GDM1 (cell line): ENCODE measurements around the gene RNASE7.
A peak's percentile ranks its signal among the peaks of the same experiment; 100 is the strongest.

Source experiments
- DNase-seq: peaks from one replicate; lab custom pipeline; 2025; lab: John Stamatoyannopoulos, UW

The RNASE7 gene

DNA sequence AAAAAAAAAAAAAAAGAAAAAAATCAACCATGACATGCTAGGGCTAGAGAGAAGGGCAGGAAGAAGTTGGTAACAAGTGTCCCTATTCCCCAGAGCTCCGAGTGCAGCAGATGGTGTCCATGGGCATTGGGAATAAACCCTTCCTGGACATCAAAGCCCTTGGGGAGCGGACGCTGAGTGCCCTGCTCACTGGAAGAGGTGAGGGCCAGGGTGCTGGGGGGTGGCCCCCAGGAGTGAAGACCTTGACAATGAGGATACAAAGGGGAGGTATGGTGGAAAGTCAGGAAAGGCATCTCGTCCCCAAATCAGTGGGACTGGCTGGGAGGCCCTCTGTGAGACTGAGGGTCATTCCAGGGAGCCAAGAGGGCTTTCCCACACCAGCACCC lies 44.7 kb downstream of the RNASE7 start:
- no peak for DNase-seq

DNA sequence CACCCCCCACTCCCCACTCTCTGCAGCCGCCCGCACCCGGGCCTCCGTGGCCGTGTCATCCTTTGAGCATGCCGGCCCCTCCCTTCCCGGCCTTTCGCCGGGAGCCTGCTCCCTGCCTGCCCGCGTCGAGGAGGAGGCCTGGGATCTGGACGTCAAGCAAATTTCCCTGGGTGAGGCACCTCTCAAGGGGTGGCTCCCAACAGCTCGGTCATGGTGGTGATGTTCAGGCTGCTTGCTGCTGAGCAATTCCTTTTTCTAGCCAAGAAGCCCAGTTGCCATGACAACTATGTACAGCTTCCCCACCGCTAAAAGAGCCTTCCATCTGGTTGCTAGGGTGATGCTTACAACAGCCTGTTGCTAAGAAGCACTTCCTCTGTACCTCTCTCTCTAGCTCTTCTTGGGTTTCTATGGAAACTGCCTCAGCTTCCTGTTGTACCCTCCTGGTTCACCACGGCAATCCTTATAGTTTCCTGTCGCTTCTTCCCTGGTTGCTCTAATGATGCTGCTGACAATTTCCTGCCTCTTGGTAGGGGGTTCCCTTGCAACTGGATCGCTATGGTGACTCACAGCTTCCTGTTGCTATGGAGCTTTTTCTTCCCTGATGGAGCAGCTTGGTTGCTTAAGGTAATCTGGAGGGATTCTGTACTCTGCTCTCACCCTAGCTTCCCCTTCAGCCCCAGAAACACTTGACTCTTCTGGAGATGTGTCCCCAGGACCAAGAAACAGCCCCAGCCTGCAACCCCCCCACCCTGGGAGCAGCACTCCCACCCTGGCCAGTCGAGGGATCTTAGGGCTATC lies 45.3 kb downstream of the RNASE7 start:
- DNase-seq: peak; percentile 84

DNA sequence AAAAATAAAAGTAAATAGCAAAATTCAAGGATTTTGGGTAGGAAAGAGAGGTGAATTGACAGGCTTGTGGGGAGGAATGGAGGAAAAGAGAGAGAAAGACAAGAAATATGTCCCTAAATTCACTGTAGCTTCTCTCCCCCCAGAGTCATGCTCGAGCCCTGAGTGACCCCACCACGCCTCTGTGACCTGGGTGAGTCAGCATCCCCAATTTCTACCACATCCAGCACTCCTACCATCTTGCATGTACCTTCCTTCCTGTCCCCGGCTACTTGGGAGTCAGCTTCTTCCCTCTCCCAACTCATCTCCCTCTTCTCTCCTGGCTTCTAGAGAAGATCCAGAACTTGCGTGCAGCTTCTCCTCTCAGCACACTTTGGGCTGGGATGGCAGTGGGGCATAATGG lies 46.5 kb downstream of the RNASE7 start:
- DNase-seq: no peak

DNA sequence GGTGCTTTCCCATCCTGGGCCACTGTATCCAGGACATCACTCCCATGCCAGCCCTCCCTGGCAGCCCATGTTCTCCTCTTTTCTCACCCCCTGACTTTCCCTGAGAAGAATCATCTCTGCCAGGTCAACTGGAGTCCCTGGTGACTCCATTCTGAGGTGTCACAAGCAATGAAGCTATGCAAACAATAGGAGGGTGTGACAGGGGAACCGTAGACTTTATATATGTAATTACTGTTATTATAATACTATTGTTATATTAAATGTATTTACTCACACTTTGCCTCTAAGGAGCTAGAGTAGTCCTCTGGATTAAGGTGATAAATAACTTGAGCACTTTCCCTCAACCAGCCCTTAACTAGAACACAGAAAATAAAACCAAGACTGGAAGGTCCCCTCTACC lies 47.1 kb downstream of the RNASE7 start:
- no peak for DNase-seq

DNA sequence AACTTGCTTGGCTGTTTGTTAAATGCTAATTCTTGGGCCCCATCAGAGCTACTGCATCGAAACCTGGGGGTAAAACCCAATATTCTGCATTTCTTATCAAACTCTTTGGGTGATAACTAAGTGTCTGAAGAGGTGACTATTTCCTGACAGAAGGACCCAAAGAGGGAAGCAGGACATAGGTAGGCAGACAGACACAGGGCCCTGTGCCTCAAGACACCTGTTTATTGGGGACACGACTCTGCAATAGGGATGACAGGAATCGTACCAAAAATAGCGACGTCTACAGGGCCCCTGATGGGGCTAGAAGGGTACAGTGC lies 47.7 kb downstream of the RNASE7 start:
- no peak for DNase-seq

DNA sequence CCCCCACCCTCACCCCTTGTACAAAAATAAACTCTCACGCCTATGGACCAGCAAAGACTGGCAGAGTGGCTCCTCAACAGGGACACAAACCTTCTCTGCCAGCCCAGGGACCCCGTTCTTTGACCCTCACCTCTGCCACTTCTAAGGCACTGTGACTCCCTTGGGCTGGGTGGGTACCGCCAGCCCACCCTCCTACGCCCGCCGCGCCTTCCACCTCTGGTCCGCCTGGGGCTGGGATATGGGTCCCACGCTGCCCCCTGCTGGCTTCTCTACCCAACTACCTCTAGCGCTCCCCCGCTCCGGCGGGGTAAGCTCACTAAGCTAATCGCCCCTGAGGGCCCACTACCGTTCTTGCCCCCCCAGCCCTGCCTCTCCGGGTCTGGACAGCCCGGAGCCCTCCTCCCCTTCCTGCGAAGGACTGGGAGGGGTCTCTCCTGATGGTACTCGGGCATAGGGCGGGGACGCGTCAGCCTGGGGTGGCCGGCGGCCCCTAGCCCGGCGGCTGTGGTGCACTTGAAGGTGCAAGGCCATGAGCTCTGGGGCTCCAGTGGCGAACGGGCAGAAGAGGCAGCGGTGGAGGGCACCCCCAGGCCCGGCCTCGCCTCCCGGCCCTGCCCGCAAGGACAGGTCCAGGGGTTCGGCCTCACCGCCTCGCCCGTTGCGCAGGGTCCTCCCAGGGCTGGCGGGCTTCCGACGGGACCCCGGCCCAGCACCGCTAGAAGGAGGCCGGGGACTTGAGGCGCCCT lies 48.2 kb downstream of the RNASE7 start:
- peak; percentile 17 for DNase-seq

DNA sequence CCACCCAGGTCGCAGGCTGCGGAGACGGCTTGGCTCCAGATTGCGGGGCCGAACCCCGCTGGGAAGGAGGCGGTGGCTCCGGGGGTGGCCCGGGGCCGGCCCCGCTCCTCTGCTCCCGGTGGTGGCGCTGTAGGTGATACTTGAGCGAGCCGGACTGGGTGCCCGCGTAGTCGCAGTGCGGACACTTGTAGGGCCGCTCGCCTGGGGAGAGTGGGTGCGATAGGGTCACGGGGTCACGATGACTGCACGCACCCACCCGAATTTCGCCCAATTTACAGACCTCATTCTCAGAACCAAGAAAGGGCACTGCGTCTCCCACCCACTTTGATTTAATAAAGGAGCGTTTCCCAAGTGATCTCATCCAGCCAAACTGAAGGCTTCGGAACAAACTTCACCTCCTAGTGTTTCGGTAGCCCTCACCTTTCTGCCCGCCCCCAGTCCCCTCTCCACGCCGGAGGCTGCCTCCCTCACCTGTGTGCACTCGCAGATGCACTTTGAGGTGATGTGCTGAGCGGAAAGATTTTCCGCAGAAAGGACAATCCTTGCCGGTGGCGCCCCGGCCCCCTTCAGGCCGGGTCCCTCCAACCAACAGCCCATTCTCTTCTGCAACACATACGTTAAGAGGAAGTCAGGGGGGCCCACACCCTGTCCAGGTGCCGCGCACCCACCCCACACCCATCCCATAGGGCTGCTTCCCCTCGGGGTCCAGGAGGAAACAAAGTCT lies 48.9 kb downstream of the RNASE7 start:
- DNase-seq: no peak

DNA sequence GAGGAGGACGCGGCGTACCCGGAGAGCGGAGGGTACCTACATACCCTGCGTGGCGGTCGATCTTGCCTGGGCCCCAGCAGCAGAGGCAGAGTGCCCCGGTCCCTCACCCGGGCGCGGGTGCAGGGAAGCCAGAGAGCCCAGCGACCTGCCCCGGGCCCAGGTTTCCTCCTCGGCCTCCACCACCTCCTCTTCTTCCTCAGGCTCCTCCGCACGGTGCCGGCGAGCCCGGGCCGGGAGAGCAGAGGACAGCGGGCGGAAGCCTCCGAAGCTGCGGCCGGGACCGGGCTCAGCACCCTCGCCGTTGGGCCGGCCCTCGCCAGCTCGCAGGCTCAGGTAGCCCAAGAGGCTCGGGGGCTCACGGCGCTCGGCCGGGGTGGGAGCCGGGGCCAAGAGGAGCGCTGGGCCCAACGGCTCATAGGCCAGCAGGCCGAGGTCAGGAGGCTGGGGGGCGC lies 49.7 kb downstream of the RNASE7 start:
- DNase-seq: no peak

DNA sequence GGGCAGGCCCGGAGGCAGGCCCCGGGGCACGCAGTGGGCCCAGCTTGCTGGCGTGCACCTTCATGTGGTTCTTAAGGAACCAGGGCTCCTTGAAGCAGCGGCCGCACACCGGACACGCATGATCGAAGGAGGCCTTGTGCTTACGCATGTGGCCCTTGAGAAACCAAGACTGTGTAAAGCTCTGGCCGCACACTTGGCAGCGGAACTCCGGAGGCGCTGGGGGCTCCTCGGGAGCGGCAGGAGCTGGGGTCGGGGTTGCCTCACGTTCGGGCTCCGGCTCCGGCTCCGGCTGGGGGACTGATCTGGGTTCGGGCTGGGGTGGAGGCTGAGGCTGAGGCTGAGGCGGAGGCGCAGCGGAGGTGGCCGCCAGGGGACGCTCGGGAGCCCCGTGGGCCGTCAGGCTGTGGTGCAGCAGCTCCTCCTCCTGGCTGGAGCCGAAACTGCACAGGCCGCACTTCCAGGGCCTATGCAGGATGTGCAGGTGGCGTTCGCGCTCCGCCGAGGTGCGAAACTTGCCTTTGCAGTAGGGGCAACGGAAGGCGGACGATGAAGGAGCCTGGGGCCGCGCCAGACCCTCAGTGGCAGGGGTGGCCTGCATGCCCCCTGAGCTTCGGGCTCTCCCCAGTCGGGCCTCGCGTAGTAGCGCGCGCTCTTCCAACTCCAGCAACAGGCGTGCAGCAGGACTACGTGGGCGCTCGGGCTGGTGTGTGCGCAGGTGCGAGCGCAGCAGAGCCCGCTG lies 50.3 kb downstream of the RNASE7 start:
- DNase-seq: peak; percentile 66

DNA sequence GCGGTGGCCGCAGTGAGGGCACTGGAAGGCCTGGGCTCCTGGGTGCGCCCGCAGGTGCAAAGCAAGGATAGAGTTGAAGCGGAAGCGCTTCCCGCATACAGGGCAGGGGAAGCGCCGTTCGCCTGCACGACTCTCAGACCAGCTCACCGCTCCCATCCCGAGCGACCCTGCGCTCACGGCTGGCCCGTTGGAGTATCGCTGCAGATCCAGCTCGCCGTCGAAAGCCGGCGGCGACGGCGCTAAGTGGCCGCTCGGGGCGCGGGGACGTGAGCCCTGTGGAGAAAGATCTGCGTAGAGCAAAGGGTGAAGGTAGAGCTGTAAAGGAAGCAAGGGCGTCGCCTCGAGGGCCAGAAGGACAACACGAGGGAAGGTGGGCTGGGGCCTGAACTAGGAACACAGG lies 50.9 kb downstream of the RNASE7 start:
- DNase-seq: no peak
